Right lobe of liver (tissue), 6 donors: Measurements from ENCODE around the gene SERINC2. TPM values are rescaled to one million over a fixed set of nuclear protein-coding genes. Genes with fewer than 3 reads are reported as not detected.

Experiments used
- ATAC-seq, 4 donors: fragments of 200-7000 bp; cut with Tn5 transposase; one replicate each; pipeline ENCODE4 v1.9.1; 2020; ENCODE audit warnings: mild to moderate bottlenecking in 4 of 4, moderate library complexity in 4 of 4
- DNase-seq, 3 donors: peaks; one replicate each; pipeline ENCODE4 v3.0.0-alpha.2; 2020
- H3K27ac ChIP-seq, 3 donors: fragments of 200-600 bp; one replicate each; pipeline ENCODE4 v1.8.0; 2022
- H3K27me3 ChIP-seq, 2 donors: fragments of 200-600 bp; one replicate each; pipeline ENCODE4 v1.8.0; 2022
- H3K36me3 ChIP-seq, 4 donors: fragments of 200-600 bp; sonication (generic) in 1 of 4; one replicate each; pipeline versions ENCODE4 v1.5.1 to v1.8.0; 2017 to 2022; ENCODE audit warnings: control low read depth in 1 of 4
- H3K4me1 ChIP-seq, 4 donors: fragments of 200-600 bp; sonication (generic) in 1 of 4; one replicate each; pipeline versions ENCODE4 v1.5.1 to v1.8.0; 2017 to 2022; ENCODE audit warnings: control low read depth in 1 of 4
- H3K4me3 ChIP-seq, 3 donors: fragments of 200-600 bp; one replicate each; pipeline ENCODE4 v1.8.0; 2022
- H3K9me3 ChIP-seq, 4 donors: fragments of 200-600 bp; sonication (generic) in 1 of 4; one replicate each; pipeline versions ENCODE4 v1.5.1 to v1.8.0; 2017 to 2022; ENCODE audit warnings: control low read depth in 1 of 4
- POLR2A ChIP-seq: fragments of 450-650 bp; IDR thresholded peaks from one replicate; pipeline ENCODE4 v1.6.1; 2017; ENCODE audit warnings: antibody characterized with exemption, mild to moderate bottlenecking
- WGBS: methylation state at CpG from one replicate; pipeline ENCODE4 v1.1.6; 2018; ENCODE audit warnings: low coverage, low lambda C conversion rate; ENCODE audit not compliant: insufficient coverage; ENCODE audit errors: missing lambda C conversion rate; 5-methylcytosine and 5-hydroxymethylcytosine counted together
- intact Hi-C, 2 donors: fragments of 100-400 bp; cut with DNase I; formaldehyde crosslinking; loops; one replicate each; pipeline versions ENCODE4 v1.11.2 to v1.14.1; 2022
- total RNA-seq, 6 experiments: library from RNA; depleted of rRNA in 2 of 6; stranded (reverse); fragments of >200 nt in 2 of 6; fragmentation: NEBNext Ultra II Directional in 3 of 6; extraction: Animal tissue kit (Norgen Biotek cat#: 25700) in 3 of 6; gene quantifications; one replicate each; pipeline versions ENCODE4 v1.1.0 to v1.2.4, GENCODE V29; 2016 to 2023
- TF ChIP-seq, protein P1 (sequence below), 4 donors: fragments of 200-600 bp in 3 of 4; fragments of 450-650 bp in 1 of 4; IDR thresholded peaks; one replicate each; pipeline versions ENCODE4 v1.5.1 to v1.8.0; 2016 to 2022; ENCODE audit warnings: antibody characterized with exemption in 4 of 4, mild to moderate bottlenecking in 2 of 4
- donor health status: DM: no; HTN: yes; CAD: no.
- donor health status: DM: no; HTN: no; CAD: no.
- donor health status: DM: no; HTN: no; CAD: no.
- donor health status: DM: no; HTN: yes; CAD: no.
- donor health status: DM: no; HTN: yes; CAD: no.

Gene SERINC2
- total RNA-seq, 6 experiments from 2014 or later: 59.7 to 117 (median 86.9) TPM

GRCh38 chr1:31400393-31400792 lies 12.6 kb upstream of the SERINC2 start:
- ATAC-seq: no peak
- WGBS: 34% methylated on average over 3 of the region's 3 CpGs
- Histone ChIP-seq H3K9me3 (no peaks in the 10 kb centered on the region), H3K27me3 (no peaks in the 10 kb centered on the region), H3K4me3 (no peak overlapping the region), H3K4me1 (no peaks in the 10 kb centered on the region), H3K27ac (no peak overlapping the region), H3K36me3 (no peaks in the 10 kb centered on the region)
- no peak for TF ChIP-seq POLR2A
- TF ChIP-seq, protein P1, sequence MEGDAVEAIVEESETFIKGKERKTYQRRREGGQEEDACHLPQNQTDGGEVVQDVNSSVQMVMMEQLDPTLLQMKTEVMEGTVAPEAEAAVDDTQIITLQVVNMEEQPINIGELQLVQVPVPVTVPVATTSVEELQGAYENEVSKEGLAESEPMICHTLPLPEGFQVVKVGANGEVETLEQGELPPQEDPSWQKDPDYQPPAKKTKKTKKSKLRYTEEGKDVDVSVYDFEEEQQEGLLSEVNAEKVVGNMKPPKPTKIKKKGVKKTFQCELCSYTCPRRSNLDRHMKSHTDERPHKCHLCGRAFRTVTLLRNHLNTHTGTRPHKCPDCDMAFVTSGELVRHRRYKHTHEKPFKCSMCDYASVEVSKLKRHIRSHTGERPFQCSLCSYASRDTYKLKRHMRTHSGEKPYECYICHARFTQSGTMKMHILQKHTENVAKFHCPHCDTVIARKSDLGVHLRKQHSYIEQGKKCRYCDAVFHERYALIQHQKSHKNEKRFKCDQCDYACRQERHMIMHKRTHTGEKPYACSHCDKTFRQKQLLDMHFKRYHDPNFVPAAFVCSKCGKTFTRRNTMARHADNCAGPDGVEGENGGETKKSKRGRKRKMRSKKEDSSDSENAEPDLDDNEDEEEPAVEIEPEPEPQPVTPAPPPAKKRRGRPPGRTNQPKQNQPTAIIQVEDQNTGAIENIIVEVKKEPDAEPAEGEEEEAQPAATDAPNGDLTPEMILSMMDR (IDR thresholded peaks at IDR 0.05): no peak
- DNase-seq: no peak
- intact Hi-C loops: no loop called here

DNA sequence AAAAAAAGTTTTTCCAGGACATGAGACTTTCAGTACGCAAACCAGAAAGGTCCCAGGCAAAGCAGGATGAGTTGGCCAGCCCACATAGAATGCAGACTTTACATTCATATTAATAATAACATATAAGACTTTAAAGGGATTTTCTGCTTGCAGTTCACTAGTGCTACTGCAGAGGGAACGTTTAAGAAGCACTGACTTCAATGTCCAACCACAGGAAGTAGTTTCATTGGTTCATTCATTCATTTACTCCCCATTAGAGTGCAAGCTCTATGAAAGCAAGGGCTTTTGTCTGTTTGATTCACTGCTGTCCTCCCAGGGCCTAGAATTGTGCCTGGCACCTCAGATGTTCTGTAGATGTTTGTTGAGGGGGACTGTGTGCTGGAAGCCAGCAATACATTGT lies 11.8 kb upstream of the SERINC2 start:
- Histone ChIP-seq H3K9me3 (no peaks in the 10 kb centered on the region), H3K27me3 (no peaks in the 10 kb centered on the region), H3K4me3 (no peak overlapping the region), H3K4me1 (no peaks in the 10 kb centered on the region), H3K36me3 (no peaks in the 10 kb centered on the region), H3K27ac (no peak overlapping the region)
- TF ChIP-seq, protein P1 (IDR thresholded peaks at IDR 0.05): no peak
- no peak for TF ChIP-seq POLR2A
- ATAC-seq (no peak), DNase-seq (no peak)
- 60% methylated on average over 2 of the region's 2 CpGs for WGBS
- intact Hi-C loops: no loop called here

GRCh38 chr1:31405578-31406245 lies 7.3 kb upstream of the SERINC2 start:
- Histone ChIP-seq H3K27me3 (no peaks in the 10 kb centered on the region), H3K4me3 (no peak overlapping the region), H3K9me3 (no peaks in the 10 kb centered on the region), H3K4me1 (no peaks in the 10 kb centered on the region), H3K36me3 (no peaks in the 10 kb centered on the region), H3K27ac (no peak overlapping the region)
- DNase-seq: no peak
- ATAC-seq: peak in 1 of 4 donors; percentile 19
- intact Hi-C loops: no loop called here
- TF ChIP-seq POLR2A: no peak
- TF ChIP-seq, protein P1 (IDR thresholded peaks at IDR 0.05): no peak
- WGBS: 90% methylated on average over 2 of the region's 6 CpGs

DNA sequence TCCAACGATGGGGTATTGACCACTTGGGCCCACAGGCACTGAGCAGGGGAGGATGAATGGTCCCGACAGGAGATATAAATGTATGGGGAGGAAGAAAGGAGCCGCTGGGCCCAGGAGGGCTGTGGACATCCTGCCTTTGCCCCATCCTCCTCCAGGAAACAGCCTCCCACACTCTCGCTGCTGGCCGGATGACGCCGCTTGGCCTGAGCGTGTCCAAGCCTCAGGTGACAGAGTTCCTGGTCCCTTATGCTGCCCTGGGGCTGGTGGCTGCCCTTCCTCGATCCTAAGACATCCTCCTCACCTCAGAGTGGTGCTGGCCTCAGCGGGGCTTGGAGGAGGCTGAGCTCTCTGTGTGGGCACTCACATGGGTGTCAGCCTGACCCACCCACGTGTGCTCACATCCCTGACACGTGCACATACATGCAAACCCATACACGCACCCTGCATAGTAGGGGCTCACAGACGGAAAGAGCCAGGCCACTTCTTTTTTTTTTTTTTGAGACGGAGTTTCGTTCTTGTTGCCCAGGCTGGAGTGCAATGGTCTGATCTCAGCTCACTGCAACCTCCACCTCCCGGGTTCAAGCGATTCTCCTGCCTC lies 5.9 kb upstream of the SERINC2 start:
- no peak for DNase-seq
- H3K36me3 ChIP-seq: no peaks in the 10 kb centered on the region
- no peaks in the 10 kb centered on the region for H3K9me3 ChIP-seq
- peak; percentile 16 to 59 (median 42) for ATAC-seq
- H3K4me3 ChIP-seq: no peak overlapping the region
- H3K27me3 ChIP-seq: no peaks in the 10 kb centered on the region
- no peaks in the 10 kb centered on the region for H3K4me1 ChIP-seq
- intact Hi-C loops: no loop called here
- 85% methylated on average over 8 of the region's 18 CpGs for WGBS
- H3K27ac ChIP-seq: no peak overlapping the region
- TF ChIP-seq, protein P1 (IDR thresholded peaks at IDR 0.05): no peak
- TF ChIP-seq POLR2A: no peak
